Stimulated activated naive CD8-positive, alpha-beta T cell treated with anti-CD3 and anti-CD28 coated beads, Interleukin-15, amount 100 ng/mL, for 72 hours (primary cell): Measurements from ENCODE around the gene MAP2K3.
"Not testable (repeated sequence)": the region's sequence is repeated elsewhere in the genome, so short reads cannot be mapped to it uniquely, and the experiment has no call there.

ENCODE experiments used
- ATAC-seq: fragments of 150-1000 bp; cut with Tn5 transposase; 2 replicates; pipeline ENCODE4 v1.10.0; 2021; ENCODE audit warnings: mild to moderate bottlenecking, moderate library complexity
- DNase-seq, 2 donors: peaks; one replicate each; pipeline ENCODE4 v3.0.0; 2021 to 2022
- H3K27ac Mint-ChIP-seq, 2 donors: one replicate each; pipeline ENCODE4 v1.8.0; 2022; ENCODE audit warnings: mild to moderate bottlenecking in 2 of 2, mixed read lengths in 2 of 2, moderate library complexity in 2 of 2
- H3K27me3 Mint-ChIP-seq: one replicate; pipeline ENCODE4 v1.8.0; 2022; ENCODE audit warnings: mixed read lengths
- H3K4me1 Mint-ChIP-seq: one replicate; pipeline ENCODE4 v1.8.0; 2022; ENCODE audit warnings: mild to moderate bottlenecking, mixed read lengths
- H3K4me3 Mint-ChIP-seq, 2 donors: one replicate each; pipeline ENCODE4 v1.8.0; 2022; ENCODE audit warnings: mild to moderate bottlenecking in 2 of 2, mixed read lengths in 2 of 2, moderate library complexity in 1 of 2
- H3K9me3 Mint-ChIP-seq, 2 donors: one replicate each; pipeline ENCODE4 v1.8.0; 2022; ENCODE audit warnings: mixed read lengths in 2 of 2

MAP2K3 gene

DNA sequence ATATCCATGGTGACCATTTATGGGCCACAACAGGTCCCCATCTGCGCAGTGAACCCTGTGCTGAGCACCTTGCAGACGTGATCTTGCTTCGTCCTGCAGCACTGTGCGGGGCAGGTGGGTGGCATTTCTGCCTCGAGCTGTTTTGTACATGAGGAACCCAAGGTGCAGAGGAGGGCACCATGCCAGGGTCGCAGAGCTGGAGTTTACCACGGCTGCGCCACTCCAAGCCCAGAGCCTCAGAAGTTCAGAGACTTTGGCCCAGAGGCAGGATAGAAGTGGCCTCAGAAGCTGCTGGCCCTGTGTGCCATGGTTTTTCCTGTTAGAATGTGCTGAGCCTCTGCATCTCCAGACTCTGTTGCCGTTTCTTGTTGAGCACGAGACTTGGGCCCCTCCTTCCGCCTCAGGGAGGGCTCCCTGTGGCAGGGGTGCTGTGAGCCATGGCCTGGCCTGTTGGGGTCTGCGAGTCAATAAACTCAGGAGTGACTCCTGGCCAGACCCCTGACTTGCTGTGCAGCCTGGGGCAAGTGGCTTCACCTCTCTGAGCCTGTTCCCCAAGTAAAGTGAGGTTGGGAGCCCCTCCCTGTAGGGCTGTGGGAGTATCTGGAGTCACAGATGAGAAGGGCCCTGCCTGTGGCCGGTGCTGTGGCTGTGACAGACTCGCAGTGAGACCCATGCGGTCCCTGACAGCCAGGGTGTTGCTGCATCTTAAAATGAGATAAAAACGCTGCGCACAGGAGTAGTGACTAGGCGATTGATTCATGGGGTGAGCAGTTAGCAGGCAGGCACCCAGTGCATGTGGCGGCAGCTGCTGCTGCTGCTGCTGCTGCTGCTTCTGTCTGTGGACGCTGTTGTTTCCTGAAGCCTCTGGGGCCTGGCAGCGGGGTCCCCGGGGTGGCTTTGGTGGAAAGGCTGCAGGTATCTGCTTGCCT is 11.8 kb downstream of the MAP2K3 start:
- Mint-ChIP-seq H3K27me3 (peaks cover 11% of the 10 kb centered on the region), H3K4me3 (no peak overlapping the region), H3K4me1 (peaks cover 30% of the 10 kb centered on the region), H3K9me3 (peaks cover 0 to 7% of the 10 kb centered on the region in 2 donors), H3K27ac (no peak overlapping the region)
- DNase-seq (no peak), ATAC-seq (no peak)

DNA sequence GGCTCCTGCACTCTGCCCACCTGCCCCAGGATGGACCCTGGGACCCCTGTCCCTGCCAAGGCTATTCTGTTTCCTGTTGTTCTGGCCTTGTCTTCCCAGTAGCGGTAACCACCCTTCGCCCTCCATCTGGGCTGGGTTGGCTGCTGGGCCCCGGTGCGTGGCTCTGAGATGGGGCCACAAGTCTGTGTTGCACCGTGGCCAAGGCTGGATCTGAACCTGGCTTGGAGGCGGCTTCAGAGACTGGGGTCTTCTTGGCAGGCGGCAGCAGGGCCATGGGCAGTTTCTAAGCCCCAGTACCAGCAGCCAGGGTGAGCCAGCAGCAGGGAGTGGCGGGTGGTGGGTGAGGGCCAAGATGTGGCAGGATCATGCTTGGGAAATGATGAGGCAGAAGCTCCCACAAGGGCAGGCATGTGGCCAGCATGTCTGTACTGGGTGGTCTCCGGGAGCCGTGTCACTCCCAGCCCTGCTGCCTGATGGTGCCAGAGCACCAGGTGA is 12.6 kb downstream of the MAP2K3 start:
- H3K4me3 Mint-ChIP-seq = no peak overlapping the region
- ATAC-seq (no peak), DNase-seq (no peak)
- peaks cover 23% of the 10 kb centered on the region for H3K4me1 Mint-ChIP-seq
- H3K27ac Mint-ChIP-seq = peak overlapping the region in 1 of 2 donors; percentile 66
- peaks cover 11% of the 10 kb centered on the region for H3K27me3 Mint-ChIP-seq
- peaks cover 0 to 7% of the 10 kb centered on the region in 2 donors for H3K9me3 Mint-ChIP-seq

DNA sequence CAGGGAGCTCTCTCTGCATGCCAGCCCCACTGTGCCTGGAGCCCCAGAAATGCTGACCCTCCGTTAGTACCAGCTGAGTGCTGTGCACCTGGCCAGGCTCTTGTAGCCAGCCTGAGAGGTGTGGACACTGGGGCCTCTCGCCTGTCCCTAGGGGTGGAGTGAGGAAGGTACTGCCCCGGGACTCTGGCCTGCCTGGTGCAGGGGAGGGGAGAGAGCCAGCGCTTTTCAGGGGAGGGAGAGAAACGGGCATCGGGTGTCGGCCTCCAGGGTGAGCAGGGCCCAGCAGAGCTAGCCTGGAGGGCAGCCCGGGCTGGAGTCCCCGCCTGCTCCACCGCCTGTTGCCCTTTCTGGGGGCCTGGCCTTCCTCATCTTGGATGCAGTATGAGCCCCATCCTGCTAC is 13.1 kb downstream of the MAP2K3 start:
- DNase-seq = no peak
- Mint-ChIP-seq H3K4me3 (no peak overlapping the region), H3K27me3 (peaks cover 7% of the 10 kb centered on the region), H3K9me3 (peaks cover 0 to 7% of the 10 kb centered on the region in 2 donors), H3K27ac (peak overlapping the region in 1 of 2 donors; percentile 66), H3K4me1 (peaks cover 18% of the 10 kb centered on the region)
- ATAC-seq = no peak

DNA sequence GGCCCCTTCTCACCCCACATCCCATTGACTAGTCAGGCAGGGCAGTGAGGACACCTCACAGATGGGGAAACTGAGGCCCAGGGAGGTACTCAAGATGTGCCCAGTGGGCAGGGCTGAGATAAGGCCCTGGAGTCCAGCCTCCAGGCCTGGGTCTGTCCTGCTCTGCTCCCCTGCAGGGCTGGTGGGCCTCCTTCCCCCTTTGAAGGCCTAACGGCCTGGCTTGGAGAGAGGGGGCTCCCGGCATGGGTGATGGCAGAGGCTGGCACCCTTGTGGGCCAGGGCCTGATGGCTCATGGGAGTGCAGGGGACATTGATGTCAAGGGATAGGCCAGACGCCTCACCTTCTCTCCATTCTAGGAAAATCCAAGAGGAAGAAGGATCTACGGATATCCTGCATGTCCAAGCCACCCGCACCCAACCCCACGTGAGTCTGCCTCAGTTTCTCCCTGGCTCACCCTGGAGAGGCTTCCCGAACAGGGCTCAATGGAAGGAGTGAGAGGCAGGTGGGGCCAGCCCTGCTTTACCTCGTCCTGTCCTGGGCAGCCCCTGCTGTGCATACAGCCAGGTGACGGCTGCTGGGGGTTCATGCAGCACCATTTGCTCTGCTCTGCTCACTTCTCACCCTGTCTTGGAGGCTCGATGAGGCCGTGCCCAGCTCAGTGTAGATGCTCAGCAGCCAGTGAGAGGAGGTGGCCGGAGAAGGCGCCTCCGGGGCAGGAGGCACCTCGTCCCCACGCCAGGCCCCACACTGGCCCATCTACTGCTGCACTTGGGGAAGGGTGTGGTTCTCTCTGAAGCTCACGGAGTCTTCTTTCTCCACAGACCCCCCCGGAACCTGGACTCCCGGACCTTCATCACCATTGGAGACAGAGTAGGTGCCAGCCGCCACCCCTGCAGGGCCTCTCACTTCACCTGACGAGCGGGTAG is 13.8 kb downstream of the MAP2K3 start:
- ATAC-seq (no peak), DNase-seq (no peak)
- Mint-ChIP-seq H3K27me3 (no peaks in the 10 kb centered on the region), H3K4me3 (no peak overlapping the region), H3K4me1 (peaks cover 14% of the 10 kb centered on the region), H3K27ac (no peak overlapping the region), H3K9me3 (peaks cover 0 to 7% of the 10 kb centered on the region in 2 donors)

DNA sequence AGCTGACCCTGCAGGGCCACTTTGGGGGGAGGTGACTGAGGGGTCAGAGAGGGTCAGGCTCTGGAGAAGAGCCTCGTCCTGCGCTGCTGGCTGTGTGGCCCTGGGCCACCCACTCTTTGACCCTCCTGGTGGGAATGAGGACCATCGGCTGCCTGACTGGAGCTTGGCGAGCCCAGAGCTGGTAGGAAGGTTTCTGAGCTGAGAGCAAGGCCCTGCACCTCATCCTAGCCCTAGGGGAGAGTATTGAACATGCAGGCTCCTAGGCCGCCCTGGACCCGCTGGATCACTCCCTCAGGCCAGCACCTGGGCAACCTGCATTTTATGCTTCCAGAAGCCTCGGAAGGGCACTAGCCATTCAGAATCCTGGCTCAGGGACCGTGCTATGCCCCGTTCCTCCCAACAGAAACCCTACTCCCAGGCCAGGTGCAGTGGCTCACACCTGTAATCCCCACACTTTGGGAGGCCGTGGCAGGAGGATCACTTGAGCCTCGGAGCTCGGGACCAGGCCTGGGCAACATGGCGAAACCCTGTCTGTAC is 14.5 kb downstream of the MAP2K3 start:
- no peak for ATAC-seq
- no peak for DNase-seq
- no peaks in the 10 kb centered on the region for H3K27me3 Mint-ChIP-seq
- H3K9me3 Mint-ChIP-seq = peaks cover 0 to 7% of the 10 kb centered on the region in 2 donors
- H3K27ac Mint-ChIP-seq = no peak overlapping the region
- no peak overlapping the region for H3K4me3 Mint-ChIP-seq
- H3K4me1 Mint-ChIP-seq = peaks cover 12% of the 10 kb centered on the region

DNA sequence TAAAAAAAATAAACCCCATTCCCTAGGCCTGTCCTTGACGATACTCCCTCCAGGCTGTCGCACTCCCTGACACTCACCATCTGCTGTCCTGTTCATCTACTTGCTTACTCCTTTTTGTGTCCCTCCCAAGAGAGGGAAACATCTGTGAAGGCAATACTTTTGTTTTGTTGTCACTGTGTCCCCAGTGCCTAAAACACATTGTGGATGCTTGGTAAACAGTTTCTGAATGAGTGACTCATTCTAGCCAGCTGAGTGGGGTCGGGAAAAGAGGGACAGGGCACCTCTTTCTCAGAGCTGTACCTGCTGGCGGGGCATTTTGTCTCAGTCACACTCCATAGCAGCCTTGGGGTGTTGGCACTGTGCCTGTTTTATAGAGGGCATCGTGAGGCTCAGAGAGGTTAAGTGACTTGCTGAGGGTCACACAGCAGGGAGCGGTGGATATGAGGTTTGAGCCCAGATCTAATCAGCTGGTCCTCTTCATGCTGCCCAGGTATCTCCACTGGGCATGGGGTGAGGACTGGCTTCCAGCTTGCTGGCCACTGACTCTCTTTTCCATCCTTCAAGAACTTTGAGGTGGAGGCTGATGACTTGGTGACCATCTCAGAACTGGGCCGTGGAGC is 15.6 kb downstream of the MAP2K3 start:
- DNase-seq (no peak), ATAC-seq (no peak)
- H3K4me1 Mint-ChIP-seq = peaks cover 1% of the 10 kb centered on the region
- H3K27me3 Mint-ChIP-seq = no peaks in the 10 kb centered on the region
- no peak overlapping the region for H3K4me3 Mint-ChIP-seq
- H3K27ac Mint-ChIP-seq = no peak overlapping the region
- H3K9me3 Mint-ChIP-seq = peaks cover 0 to under 1% of the 10 kb centered on the region in 2 donors

DNA sequence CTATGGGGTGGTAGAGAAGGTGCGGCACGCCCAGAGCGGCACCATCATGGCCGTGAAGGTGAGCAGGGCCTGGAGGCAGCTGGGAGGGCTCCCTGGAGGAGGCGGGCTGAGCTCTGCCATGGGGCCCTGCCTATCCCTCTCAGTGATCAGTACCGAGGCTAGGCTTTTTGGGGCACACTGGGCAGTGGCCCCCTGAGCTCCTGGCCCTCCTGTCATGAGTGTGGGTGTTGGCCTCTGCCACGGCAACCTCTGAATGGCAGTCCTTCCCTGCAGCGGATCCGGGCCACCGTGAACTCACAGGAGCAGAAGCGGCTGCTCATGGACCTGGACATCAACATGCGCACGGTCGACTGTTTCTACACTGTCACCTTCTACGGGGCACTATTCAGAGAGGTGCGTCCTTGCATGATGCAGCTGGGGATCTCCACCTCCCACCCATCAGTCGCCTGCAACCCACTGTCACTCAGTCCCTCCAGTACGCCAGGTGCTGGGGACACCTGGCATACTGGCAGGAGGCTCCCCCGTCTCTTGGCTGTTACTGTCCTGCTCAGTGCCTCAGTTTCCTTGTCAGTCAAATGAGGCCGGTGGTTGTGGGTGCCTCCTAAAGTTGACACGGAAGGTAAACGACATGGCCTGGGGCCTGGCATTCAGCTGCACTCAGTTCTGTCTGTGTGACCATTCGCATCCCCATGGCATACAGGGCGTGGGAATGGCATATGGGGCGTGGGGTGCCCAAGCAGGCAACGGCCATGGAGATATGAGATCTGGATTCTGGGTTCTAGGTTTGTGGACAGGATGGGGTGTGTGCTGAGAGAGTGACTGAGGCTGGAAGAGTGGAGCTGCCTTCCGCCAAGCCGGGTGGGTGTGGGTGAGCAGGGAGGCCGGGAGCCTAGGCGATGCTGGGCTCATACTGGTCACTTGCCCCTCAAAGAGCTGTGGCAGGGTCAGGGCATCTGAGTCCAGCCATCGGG is 16.4 kb downstream of the MAP2K3 start:
- H3K27me3 Mint-ChIP-seq = no peaks in the 10 kb centered on the region
- H3K9me3 Mint-ChIP-seq = peaks cover 0 to 7% of the 10 kb centered on the region in 2 donors
- no peak overlapping the region for H3K27ac Mint-ChIP-seq
- no peak for DNase-seq
- H3K4me1 Mint-ChIP-seq = no peaks in the 10 kb centered on the region
- no peak for ATAC-seq
- H3K4me3 Mint-ChIP-seq = no peak overlapping the region

DNA sequence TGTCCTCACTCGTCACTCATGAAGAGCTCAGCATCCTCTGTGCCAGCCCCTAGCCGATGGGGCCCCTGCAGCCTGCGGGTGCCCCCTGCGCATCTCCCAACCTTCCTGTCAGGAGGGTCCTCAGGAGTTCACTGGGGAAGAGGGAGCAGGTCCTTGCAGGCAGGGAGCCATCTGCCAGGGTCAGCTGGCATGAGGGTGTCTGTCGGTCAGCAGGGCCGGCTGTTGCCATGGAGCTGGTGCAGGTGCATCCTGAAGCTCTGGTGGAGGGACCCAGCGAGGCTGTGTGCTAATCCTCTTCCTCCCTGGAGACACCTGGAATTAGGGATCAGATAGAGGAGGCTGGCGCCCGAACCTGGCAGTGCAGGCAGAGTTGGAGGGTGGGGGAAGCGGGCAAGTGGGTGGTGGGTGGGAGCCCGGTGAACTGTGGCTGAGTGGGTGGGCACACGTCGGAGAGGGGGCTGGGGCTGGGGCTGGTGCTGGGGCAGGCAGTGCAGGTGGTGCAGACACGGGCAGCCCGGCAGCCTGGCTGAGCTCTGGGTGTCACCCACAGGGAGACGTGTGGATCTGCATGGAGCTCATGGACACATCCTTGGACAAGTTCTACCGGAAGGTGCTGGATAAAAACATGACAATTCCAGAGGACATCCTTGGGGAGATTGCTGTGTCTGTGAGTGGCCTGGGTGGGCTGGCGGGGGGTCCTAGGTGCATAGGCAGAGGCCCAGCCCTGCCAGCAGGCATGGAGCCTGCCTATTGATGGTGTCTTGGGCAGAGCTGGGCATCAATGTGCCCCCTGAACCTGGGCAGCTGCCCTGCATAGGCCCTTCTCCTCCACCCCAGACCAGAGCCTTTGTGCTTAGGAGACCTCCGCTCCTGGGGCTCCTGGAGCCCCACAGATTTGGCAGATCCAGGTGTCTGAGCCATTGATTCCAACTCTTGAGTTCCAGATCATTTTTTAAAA is 17.4 kb downstream of the MAP2K3 start:
- Mint-ChIP-seq H3K27ac (no peak overlapping the region), H3K4me3 (no peak overlapping the region), H3K27me3 (no peaks in the 10 kb centered on the region), H3K4me1 (no peaks in the 10 kb centered on the region), H3K9me3 (peaks cover 0 to 7% of the 10 kb centered on the region in 2 donors)
- ATAC-seq (no peak), DNase-seq (no peak)

DNA sequence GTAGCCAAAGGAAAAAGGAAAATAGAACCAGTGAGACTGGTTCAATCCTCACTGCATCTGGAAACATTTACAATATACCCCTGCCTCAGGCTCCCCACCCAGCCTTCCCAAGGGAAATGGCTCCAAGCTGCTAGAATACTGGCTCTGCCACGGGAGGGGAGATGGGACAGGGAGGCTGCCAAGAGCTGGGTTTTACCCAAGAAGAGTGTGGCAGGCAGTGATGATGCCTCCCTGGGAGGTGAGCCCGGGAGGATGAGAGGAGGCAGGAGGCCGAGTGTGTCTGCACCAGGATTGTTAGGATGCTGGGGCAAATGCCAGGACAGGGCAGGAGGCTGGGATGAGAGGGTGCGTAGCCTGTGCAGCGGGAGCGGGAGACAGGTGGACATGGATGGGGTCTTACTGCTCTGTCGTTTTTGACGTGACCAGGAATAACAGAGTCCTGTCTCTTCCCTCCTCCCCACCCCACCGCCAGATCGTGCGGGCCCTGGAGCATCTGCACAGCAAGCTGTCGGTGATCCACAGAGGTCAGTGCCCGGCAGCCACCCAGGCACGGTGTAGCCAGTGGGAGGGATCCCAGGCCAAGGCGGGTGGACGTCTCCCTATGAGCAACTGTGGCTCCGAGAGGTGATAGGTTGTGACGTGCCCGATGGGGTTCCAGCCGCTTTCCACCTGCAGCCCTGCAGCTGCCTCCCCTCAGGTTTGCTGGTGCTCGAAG is 18.4 kb downstream of the MAP2K3 start:
- peaks cover 0 to 7% of the 10 kb centered on the region in 2 donors for H3K9me3 Mint-ChIP-seq
- H3K4me3 Mint-ChIP-seq = no peak overlapping the region
- DNase-seq (no peak), ATAC-seq (no peak)
- H3K27me3 Mint-ChIP-seq = no peaks in the 10 kb centered on the region
- no peak overlapping the region for H3K27ac Mint-ChIP-seq
- no peaks in the 10 kb centered on the region for H3K4me1 Mint-ChIP-seq

DNA sequence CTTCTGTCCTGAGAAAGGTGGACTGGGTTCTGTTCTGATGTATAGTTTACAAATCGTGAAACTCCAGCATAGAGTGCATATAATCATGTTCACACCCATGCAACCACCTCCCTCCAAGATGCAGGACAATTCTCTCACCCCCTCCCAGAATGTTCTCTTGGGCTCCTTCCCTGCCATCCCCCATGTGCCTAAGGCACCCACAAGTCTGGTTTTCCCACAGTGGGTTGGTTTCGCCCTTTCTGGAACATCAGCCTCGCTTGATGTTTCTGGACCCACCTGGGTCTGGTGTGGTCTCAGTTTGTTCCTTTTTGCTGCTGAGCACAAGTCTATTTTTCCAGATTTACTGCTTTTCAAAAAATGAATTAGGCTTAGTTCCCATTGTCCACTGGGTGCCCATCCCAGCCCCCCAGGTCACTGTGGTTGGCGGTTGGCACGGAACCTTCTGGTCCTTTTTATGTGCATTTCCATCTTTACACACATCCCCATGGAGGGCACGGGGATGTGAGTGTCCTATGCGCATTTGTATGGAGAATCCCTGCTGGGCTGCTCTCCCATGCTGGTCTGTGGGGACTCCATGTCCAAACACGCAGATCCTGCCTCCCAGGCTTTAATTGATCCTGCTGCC is 19.0 kb downstream of the MAP2K3 start:
- DNase-seq = no peak
- no peak for ATAC-seq
- Mint-ChIP-seq H3K27me3 (no peaks in the 10 kb centered on the region), H3K4me3 (no peak overlapping the region), H3K9me3 (peaks cover 0 to 9% of the 10 kb centered on the region in 2 donors), H3K4me1 (no peaks in the 10 kb centered on the region), H3K27ac (peak overlapping the region in 1 of 2 donors; percentile 39)

DNA sequence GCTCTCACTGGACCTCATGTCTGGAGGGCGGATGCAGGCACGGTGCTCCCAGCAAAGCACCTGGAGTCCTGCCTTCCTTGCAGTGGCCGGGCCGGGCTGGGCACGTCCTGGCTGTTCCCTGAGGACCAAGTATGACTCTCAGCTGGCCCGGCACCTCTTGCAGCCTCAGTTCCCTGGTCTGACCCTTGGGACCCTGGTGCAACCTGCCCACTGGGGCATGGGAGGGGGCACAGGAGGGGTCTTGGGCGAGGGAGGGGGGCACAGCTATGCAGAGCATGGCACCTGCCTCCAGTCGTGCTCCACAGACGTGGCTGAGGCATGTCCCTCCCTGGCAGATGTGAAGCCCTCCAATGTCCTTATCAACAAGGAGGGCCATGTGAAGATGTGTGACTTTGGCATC is 19.6 kb downstream of the MAP2K3 start:
- H3K27ac Mint-ChIP-seq = no peak overlapping the region
- peaks cover 0 to 14% of the 10 kb centered on the region in 2 donors for H3K9me3 Mint-ChIP-seq
- DNase-seq (no peak), ATAC-seq (no peak)
- no peaks in the 10 kb centered on the region for H3K27me3 Mint-ChIP-seq
- no peak overlapping the region for H3K4me3 Mint-ChIP-seq
- no peaks in the 10 kb centered on the region for H3K4me1 Mint-ChIP-seq

DNA sequence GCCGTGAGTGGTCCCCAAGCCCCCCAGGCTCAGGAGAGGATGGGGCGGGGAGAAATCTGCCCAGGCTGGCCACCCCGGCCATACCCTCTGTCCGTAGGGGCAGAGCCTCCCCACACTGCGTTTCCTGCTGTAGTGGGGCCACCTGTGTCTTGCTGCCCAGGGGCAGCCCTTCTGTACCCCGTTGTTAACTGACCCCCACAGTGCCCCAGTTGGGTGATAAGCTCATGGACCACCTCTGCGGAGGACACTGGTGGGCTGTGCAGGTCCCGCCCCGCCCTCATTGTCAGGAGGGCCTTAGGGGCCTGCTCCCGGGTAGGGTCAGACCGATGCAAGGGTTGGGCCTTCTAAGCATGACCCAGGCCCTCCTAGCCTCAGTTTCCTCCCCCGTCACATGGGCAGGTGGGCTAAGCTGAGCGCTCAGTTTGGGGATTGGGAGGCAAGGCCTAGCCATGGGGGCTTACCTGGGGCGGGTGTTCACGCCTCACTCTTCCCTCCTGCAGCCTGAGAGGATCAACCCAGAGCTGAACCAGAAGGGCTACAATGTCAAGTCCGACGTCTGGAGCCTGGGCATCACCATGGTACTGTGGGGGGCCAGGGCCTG is 20.1 kb downstream of the MAP2K3 start:
- H3K9me3 Mint-ChIP-seq = peaks cover 0 to 15% of the 10 kb centered on the region in 2 donors
- H3K27ac Mint-ChIP-seq, ATAC-seq, H3K4me1 Mint-ChIP-seq, DNase-seq, H3K27me3 Mint-ChIP-seq, H3K4me3 Mint-ChIP-seq: not testable (repeated sequence)
